ENCODE measurements around the gene LAIR1.
A peak's percentile ranks its signal among the peaks of the same experiment; 100 is the strongest.
"Not testable (repeated sequence)": the region's sequence is repeated elsewhere in the genome, so short reads cannot be mapped to it uniquely, and the experiment has no call there.

Gene LAIR1

DNA sequence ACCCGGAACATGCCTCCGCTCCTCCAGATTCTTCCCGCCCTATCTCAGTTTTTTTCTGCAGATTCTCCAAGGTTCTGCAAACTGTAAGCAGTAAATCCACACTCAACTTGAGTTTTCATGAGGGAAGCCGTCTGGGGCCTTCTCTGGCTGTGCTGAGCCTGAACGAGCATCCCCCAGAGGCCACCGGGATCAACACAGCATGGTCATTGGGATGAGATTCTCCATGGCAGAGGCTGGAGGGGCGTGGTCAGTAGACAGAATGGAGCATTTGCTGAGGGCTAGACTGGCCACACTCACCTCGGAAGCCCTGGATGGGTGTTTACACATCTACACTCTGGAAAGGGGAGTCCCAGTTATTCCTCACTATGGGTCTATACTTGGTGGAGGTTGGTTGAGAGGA, 23.4 kb downstream of the LAIR1 start:
- DNase-seq (ENCODE audit: low read depth) = no peak

DNA sequence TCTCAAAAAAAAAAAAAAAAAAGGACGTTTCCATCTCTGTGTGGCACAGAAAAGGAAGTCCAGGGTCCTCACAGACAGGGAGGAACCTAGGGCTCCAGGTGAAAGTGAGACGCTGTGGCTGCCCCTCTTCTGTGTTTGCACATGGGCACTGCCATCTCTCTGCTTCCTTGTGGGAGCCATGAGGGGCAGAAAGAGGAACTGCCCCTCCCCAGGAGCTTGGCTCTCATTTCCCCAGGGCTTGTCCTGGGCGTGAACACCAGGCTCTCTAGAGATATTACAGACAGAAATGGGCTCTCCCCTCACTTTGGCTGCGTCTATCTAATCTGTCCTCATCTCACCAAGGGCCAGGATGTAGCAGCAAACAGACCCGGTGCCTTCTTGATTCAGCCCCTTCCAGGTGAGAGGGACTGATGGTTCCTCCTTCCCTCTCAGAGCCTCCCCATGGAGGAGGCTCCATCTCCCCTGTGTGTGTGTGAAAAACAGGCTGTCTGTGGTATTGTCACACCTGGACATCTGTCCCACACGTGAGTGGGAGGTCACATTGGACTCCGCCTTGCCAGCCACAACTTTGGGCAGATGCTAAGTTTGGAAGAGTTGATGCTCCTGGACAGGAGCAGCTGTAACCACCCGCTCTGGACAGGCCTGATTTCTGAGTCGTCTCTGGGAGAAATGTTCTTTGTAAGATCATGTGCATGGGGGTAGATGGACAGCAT, 24.9 kb downstream of the LAIR1 start:
- DNase-seq (ENCODE audit: low read depth) = no peak

DNA sequence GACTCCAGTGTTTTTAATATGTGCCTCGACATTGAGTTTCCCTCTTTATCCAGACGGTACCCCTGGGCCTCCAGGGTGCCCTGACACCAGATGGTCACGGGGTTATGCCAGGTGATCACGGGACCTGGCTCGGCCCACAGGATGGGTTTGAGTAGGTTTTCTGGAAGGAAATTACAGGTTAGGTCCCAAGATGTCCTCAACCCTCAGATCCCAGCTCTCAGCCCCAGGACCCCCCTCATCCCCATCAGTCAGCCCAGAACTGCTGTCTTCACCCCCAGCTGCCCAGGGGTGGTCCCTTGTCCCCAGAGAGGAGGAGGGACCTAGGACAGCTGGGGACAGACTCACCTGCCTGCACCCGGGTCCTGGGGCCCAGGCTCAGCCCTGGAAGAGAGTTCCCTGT, 26.2 kb downstream of the LAIR1 start:
- no peak for DNase-seq (ENCODE audit: low read depth)

DNA sequence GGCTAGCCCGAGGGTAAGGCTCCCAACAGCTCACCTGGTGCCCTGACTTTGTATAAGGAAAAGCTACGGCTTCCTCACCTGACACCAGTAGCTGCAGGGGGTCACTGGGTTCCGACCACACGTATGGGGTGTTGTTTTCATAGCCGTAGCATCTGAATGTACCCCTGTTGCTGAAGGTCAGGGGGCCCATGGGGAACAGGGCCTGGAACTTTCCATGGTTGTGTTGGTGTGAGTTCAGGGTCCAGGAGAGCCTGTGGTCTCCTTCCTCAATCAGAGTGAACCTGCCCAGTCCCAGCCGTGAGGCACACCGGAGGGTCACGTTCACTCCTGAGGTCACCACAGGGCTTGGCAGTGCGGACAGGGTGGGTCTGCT, 26.9 kb downstream of the LAIR1 start:
- no peak for DNase-seq (ENCODE audit: low read depth)

DNA sequence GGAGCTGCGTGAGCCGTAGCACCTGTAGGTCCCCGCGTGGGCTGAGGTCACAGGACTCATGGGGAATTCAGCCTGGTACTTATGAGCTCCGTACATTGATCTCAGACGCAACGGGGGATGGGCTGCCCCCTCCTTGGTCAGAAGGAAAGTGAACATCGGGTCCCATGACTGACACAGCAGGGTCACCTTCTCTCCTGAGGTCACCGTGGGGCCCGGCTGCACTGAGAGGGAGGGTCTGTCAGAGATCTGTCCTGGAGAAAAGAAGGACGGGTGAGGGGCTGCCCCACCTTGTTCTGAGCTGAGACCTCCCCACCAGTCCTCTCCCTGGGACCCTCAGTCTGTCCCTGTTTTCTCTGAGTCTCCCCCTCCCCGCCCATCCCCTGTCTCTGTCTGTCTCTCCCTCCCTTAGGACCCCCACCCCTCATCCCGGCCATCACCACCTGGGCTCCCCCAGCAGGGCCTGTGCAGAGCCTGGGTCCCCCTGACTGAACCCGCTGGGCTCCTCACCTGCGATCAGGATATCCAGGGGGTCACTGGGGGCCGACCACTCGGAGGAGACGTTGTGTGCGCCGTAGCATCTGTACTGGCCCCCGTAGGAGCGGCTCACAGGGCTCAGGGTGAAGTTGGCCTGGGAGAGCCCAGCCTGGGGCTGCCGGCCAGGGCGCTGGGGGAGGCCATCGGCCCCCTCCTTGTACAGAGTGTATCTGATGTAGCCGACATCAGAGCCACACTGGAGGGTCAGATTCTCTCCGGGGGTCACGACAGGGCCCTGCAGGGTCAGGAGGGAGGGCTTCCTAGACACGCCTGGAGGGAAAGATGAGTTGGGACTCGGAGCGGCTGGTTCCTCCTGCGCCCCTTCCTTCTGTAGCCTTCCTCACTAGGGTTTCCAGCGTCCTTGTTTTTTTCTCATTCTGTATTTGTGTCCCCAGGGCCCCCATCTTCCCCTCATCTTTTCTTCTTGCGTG, 27.6 kb downstream of the LAIR1 start:
- no peak for DNase-seq (ENCODE audit: low read depth)

DNA sequence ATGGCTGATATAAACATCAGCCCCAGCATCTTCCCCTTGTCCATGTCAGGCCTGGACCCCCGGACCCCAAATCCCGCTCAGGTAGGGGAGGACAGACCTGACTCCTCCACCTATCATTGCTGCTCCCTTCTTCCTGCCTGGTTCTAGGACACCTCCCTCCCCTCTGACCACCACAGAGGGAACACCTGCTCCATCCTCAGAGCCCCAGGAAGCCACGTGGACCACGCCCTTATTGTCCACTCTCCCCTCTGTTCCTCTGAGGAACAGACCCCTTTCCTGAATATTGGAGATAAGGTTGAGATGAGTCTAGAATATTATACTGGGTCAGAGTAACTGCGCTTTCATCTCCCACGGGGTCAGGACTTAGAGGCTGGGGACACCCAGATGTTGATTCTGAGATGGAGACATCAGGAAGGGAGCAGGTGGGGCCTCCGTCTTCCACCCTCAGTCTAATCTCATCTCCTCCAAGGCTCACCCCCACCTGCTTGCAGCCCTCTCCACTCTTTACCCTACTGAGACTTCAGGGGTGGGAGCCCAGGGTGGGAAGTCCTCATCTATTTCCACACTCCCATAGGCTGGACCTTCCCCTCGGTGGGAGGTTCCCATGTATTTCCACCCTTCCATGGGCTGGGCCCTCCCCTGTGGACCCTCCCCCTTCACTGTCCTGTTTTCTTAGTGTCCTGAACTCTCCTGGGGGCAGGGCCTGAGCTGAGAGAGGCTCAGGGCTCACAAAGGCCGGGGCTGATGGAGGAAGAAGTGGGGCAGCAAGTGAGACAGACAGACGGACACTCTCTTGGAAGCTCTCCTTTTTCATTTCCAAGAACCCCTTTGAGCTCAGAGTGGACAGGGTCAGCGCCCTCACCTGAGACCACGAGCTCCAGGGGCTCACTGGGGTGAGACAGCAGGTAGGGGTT, 28.5 kb downstream of the LAIR1 start:
- no peak for DNase-seq (ENCODE audit: low read depth)

DNA sequence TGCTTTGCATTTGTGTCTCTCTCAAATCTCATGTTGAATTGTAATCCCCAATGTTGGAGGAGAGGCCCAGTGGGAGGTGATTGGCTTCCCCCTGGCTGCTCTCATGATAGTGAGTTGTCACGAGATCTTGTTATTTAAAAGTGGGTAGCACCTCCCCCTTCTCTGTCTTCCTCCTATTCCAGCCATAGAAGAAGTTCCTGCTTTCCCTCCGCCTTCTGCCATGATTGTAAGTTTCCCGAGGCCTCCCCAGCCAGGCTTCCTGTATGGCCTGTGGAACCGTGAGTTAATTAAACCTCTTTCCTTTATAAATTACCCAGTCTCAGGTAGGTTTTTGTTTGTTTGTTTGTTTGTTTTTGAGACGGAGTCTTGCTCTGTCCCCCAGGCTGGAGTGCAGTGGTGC, 29.6 kb downstream of the LAIR1 start:
- no peak for DNase-seq (ENCODE audit: low read depth)

DNA sequence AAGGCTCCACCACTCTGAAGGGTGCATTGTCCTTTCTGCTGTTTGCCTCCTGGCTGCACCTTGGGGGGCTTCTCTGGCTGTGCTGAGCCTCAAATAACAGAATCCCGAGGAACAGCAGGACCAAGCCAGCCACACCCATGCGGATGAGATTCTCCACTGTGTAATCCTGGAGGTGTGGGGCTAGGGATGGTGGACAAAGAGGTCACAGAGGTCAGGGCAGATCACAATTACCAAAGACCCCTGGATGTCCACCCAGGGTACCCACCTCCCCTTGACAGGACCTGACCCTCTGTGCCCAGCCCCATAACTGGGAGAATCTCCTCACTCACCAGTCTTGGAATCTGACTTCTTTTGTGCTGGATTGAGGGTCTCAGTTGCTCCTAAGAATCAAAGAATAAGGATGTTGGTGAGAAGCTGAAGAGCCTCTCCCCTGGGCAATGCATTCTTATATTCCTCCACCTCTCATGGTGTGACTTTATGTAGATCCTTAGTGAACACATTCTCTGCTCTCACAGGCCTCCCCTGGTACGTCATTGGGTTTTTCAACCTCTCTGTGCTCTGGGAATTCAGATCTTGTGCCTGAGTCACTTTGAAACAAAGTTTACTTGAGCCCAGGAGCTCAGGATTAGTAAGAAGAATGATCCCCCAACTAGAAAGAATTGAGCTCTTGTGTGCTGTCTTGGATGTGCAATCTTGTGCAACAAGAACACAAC, 31.0 kb downstream of the LAIR1 start:
- DNase-seq (ENCODE audit: low read depth) = no peak

DNA sequence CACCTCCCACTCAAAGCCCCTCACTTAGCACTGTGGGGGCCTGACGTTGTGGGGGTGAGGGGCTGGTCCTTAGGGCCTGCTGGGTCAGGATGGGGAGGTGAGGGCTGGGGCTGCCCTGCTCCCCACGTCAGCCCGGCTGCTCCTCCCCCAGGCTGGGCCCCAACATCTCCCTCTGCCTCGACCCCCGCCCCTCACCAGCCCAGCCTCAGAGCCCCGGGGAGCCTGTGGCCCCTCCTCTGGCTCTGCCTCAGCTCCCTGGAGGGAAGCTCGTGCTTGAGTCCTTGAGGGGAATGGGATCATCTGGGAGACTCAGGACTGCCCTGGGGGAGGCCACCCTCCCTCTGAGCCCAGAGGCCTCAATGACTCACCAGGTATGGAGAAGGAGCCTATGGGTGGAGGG, 32.6 kb downstream of the LAIR1 start:
- no peak for DNase-seq (ENCODE audit: low read depth)

DNA sequence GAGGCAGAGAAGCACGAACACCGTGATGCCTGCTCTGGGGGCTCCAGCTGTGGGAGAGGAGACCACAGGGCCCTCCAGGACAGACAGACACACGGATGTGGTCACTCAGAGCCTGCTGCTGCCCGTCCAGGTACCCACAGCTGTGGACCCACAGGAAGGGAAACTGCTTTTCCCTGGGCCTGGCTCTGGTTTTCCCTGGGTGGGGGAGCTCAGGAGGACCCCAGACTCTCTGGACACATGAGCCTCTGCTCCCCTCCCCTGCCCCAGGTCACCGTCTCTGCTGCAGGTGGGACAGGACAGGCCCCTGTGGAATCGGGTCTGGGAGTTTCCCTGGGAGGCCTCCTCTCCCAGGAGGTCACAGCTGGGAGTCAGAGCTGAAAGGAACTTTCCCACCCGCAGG, 33.1 kb downstream of the LAIR1 start:
- no peak for DNase-seq (ENCODE audit: low read depth)

DNA sequence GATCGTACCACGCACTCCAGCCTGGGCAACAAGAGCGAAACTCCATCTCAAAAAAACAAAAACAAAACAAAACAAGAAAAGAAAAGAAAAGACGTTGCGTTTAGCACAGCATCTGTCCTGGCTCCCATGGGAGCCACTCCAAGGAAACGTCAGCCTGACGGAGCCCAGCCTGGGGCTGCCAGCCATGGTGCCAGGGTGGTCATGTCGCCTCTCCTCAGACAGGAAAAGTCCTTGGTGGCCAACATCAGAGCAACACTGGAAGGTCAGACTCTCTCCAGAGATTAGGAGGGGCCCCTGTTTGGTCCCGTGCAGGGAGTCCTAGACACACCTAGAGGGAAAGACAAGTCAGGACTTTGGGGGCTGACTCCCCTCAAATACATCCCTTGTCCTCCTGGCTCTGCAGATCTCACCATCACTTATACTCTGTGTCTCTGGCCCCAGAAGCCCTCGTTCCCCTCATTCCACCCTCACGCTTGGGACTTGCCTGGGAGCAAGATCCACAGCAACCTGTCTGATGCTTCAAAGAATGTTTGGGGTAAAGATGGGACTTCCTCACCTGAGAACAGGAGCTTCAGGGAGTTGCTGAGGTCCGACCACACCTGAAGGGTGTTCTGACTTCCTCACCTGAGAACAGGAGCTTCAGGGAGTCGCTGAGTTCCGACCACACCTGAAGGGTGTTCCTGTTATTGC, 35.1 kb downstream of the LAIR1 start:
- no peak for DNase-seq (ENCODE audit: low read depth)

DNA sequence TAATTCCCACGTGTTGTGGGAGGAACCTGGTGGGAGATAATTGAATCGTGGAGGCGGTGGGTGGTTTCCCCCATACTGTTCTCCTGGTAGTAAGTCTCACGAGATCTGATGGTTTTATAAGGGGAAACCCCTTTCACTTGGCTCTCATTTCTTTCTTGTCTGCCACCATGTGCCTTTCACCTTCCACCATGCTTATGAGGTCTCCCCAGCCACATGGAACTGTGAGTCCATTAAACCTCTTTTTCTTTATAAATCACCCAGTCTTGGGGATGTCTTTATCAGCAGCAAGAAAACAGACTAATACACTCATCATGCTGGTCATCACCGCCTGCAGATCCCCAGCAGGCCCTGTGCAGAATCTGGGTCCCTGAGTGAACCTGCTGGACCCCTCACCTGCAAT, 36.0 kb downstream of the LAIR1 start:
- DNase-seq (ENCODE audit: low read depth) = not testable (repeated sequence)

DNA sequence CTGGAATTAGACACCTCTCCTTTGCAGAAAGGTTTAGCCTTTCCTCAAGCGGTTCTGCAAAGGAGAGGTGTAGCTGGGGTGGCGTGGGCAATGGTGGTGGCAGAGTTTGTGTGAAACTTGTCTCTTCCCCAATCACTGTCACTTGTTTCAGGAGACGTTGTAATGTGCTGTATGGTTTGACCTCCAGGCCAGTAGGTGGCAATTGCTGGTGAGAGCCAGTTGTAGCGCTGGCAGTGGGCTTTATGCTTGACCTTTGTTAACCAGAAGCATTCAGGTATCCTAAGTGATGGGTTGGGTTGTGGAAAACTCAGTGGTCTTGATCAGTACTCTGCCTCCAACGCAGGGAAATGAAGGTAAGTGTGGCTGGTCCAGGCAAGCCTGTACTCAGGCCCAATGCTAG, 39.1 kb downstream of the LAIR1 start:
- DNase-seq (ENCODE audit: low read depth) = no peak

DNA sequence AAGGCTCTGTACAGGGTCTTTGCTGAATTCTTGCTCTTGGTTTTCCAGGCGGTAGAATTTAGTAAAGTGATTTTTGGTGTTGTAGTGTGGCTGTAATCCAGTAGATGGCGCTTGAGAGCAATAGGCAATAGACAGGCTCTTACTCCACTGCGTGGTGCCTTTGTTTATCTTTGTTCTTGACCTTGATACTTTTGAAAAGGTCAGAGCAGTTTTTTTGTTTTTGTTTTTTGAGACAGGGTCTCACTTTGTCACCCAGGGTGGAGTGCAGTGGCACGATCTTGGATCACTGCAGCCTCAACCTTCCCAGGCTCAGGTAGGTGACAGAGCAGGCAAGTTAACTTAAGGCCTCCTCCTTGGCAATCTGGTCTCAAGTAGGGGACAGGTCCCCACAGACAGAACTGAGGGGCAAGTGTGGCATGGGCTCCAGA, 39.5 kb downstream of the LAIR1 start:
- DNase-seq (ENCODE audit: low read depth) = peak; percentile 1

DNA sequence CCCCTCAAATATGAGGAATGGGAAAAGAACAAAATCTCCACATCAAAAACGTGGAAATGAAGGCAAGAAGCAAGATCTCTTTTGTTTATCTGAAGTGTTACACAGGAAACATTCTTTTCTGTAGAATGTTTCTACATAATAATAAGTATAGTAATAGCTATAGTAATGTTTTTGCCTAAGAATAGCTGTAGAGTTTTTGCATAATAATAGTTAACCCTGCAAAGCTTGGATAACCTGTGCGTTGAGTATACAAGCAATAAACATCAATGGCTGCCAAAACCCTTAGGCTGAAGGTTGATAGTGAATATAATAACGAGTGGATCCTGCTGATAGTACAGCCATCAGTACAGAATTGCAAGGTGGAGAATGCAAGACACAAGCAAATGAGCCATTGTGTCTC, 40.7 kb downstream of the LAIR1 start:
- no peak for DNase-seq (ENCODE audit: low read depth)

DNA sequence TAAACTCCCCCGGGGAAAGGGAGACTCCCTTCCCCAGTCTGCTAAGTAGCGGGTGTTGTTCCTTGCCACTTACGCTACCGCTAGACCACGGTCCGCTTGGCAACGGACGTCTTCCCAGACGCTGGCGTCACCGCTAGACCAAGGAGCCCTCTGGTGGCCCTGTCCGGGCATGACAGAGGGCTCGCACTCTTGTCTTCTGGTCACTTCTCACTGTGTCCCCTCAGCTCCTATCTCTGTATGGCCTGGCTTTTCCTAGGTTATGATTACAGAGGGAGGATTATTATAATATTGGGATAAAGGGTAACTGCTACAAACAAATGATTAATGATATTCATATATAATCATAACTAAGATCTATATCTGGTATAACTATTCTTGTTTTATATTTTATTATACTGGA, 41.8 kb downstream of the LAIR1 start:
- not testable (repeated sequence) for DNase-seq (ENCODE audit: low read depth)

DNA sequence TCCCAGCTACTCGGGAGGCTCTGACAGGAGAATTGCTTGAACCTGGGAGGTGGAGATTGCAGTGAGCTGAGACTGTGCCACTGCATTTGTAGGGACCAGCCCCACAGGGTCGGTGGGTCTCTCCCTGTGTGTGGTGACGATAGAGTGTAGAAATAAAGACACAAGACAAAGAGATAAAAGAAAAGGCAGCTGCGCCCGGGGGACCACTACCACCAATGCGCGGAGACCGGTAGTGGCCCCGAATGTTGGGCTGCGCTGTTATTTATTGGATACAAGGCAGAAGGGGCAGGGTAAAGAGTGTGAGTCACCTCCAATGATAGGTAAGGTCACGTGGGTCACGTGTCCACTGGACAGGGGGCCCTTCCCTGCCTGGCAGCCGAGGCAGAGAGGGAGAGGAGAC, 42.4 kb downstream of the LAIR1 start:
- DNase-seq (ENCODE audit: low read depth) = not testable (repeated sequence)

DNA sequence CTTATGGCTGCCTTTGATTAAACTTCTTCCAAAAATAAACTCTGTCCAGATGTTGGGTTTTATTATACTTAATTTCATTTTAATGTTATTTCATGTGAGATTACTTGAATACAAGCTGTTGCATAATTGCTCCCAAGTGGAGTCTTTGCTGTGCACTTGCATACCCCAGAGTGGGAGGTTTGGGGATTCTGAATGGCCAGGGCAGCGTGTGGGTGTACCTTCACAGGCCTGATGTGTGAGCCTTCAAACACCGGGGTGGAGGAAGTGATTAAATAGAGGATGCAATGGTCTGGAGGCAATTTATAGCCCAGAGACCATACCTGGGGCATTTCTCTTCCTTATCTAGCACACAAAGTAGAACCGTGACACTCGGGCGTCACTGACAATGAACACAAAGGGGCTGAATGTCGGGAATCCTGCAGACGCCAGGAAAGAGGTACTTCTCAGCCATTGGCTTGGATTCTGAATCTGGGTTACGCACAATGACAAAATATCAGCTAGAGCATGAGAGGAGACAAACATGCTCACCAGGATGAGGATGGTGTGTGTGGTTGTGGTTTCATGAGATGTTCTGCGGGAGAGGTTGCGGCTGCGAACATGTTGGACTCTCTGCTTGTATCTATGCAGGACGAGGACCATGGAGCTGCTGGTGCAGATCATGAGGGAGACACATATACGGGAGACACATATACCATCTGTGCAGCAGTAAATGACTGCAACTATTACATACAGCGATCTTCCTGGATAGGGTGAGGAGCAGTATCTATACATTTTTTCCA, 44.6 kb downstream of the LAIR1 start:
- no peak for DNase-seq (ENCODE audit: low read depth)

DNA sequence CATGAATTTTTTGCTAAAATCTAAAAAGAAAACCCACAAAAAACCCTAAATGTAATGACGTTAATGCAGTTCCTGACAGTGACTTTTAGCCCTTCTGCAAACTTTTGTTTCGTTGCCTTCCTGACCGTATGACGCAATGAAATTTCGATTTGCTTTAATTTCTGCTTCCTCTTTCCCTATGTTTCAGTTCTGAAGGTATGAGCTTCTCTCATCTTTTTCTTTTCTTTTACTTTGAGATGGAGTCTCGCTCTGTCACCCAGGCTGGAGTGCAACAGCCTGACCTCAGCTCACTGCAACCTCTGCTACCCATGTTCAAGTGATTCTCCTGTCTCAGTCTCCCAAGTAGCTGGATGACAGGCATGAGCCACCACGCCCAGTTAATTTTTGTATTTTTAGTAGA, 45.7 kb downstream of the LAIR1 start:
- no peak for DNase-seq (ENCODE audit: low read depth)

DNA sequence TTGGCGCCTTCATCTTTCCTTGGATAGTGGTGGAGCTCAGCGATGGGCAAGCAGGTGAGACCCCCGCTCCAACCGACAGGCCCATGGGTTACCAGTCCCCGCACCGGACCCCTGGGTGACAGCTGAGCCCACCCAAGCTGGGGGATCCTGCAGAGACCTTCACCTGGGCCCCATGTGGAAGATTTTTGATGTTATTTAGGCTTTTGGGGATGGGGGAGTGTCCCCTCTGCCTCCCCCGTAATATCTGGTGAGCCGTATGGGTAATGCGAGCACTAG, 46.8 kb downstream of the LAIR1 start:
- DNase-seq (ENCODE audit: low read depth) = no peak

All from GM04503 (cell line).